K562 (cell line): ENCODE results near the gene ARHGAP10. TPM values are rescaled to one million over a fixed set of nuclear protein-coding genes. Genes with fewer than 3 reads are reported as not detected.

Source experiments
- ATAC-seq: fragments of 200-7000 bp; cut with Tn5 transposase; 3 replicates; pipeline ENCODE4 v1.9.1; 2020; ENCODE audit warnings: moderate library complexity
- BruUV-seq: library from RNA; stranded (reverse); fragments of 400-500 nt; replicated peaks from 2 replicates; lab custom pipeline; 2021; lab: Mats Ljungman, UMichigan
- CTCF ChIA-PET: fragments of 300-600 bp; formaldehyde crosslinking; extraction: SDS; loops from one replicate; lab custom pipeline; 2021; ENCODE audit warnings: low intra/inter-chr PET ratio; lab: Yijun Ruan, JAX
- POLR2A ChIA-PET: fragments of 300-600, 350-650 bp; sonication (Branson Sonifier 250); formaldehyde crosslinking; extraction: SDS; loops from one replicate; lab custom pipeline; 2021; ENCODE audit warnings: antibody characterized with exemption, inconsistent platforms; lab: Yijun Ruan, JAX
- DNase-seq, 4 experiments: peaks; one replicate each; pipeline versions ENCODE4 v3.0.0 to v3.0.0-alpha.2; 2011 to 2018; ENCODE audit warnings: low spot score in 3 of 4, mixed read lengths in 3 of 4; ENCODE audit errors: extremely low read depth in 1 of 4
- FAIRE-seq: peaks from 2 replicates; lab custom pipeline; 2011; peaks lifted over from hg19 to GRCh38; lab: Jason Lieb, UNC
- H2AFZ ChIP-seq: 2 replicates; pipeline ENCODE4 v1.6.0; 2011; ENCODE audit warnings: low read depth, low read length, control low read depth, inconsistent platforms
- H3K27ac ChIP-seq: fragments of 200-600 bp; 3 replicates; pipeline ENCODE4 v1.8.0; 2011; ENCODE audit warnings: low read depth, mild to moderate bottlenecking, control low read depth, inconsistent platforms, low read length, moderate library complexity, mixed read lengths; ENCODE audit errors: extremely low read depth
- H3K27me3 ChIP-seq, 2 experiments: fragments of 300-600 bp in 1 of 2; 2 replicates in 1 of 2; 3 replicates in 1 of 2; pipeline versions ENCODE4 v1.6.0 to v1.8.0; 2011; ENCODE audit warnings: inconsistent platforms in 2 of 2, low read length in 2 of 2, mild to moderate bottlenecking in 1 of 2, mixed read lengths in 1 of 2, moderate library complexity in 1 of 2; ENCODE audit not compliant: control insufficient read depth in 2 of 2, insufficient read depth in 2 of 2
- H3K36me3 ChIP-seq: fragments of 300-600 bp; 3 replicates; pipeline ENCODE4 v1.8.0; 2011; ENCODE audit warnings: mild to moderate bottlenecking, low read length, inconsistent platforms; ENCODE audit not compliant: control insufficient read depth, insufficient read depth
- H3K4me1 ChIP-seq, 2 experiments: fragments of 200-600 bp in 1 of 2; replicated peaks in 1 of 2; 2 replicates in 1 of 2; 3 replicates in 1 of 2; pipeline versions ENCODE4 v1.5.1 to v1.8.0; 2011; ENCODE audit warnings: inconsistent platforms in 2 of 2, low read length in 2 of 2, mild to moderate bottlenecking in 1 of 2, mixed read lengths in 1 of 2, moderate library complexity in 1 of 2; ENCODE audit not compliant: control insufficient read depth in 2 of 2, insufficient read depth in 2 of 2
- H3K4me2 ChIP-seq: 2 replicates; pipeline ENCODE4 v1.6.1; 2011; ENCODE audit warnings: low read length, control low read depth, inconsistent platforms, mixed read lengths; ENCODE audit not compliant: insufficient read depth
- H3K4me3 ChIP-seq: fragments of 200-600 bp; sonication (generic), shearing (Covaris generic); 2 replicates; pipeline ENCODE4 v1.5.1; 2016; ENCODE audit warnings: control low read depth, inconsistent platforms
- H3K79me2 ChIP-seq: fragments of 200-600 bp; 3 replicates; pipeline ENCODE4 v1.8.0; 2011; ENCODE audit warnings: low read length, inconsistent platforms; ENCODE audit not compliant: control insufficient read depth, insufficient read depth
- H3K9ac ChIP-seq, 2 experiments: 2 replicates each; pipeline versions ENCODE4 v1.6.0 to v1.6.1; 2011; ENCODE audit warnings: low read depth in 2 of 2, low read length in 2 of 2, control low read depth in 1 of 2, inconsistent platforms in 1 of 2, mild to moderate bottlenecking in 1 of 2, mixed read lengths in 1 of 2; ENCODE audit not compliant: insufficient read depth in 1 of 2
- H3K9me1 ChIP-seq: one replicate; pipeline ENCODE4 v1.6.0; 2011; ENCODE audit warnings: inconsistent platforms, mild to moderate bottlenecking, low read length, moderate library complexity; ENCODE audit not compliant: control insufficient read depth, insufficient read depth
- H3K9me3 ChIP-seq: replicated peaks from 2 replicates; pipeline ENCODE4 v1.5.1; 2011; ENCODE audit warnings: low read depth, low read length, inconsistent platforms; ENCODE audit not compliant: control insufficient read depth, insufficient read depth
- H4K20me1 ChIP-seq: replicated peaks from 2 replicates; pipeline ENCODE4 v1.6.1; 2011; ENCODE audit warnings: low read length, inconsistent platforms, mixed read lengths; ENCODE audit not compliant: control insufficient read depth, insufficient read depth
- CBFA2T2 ChIP-seq: fragments of 450-650 bp; conservative IDR thresholded peaks from 2 replicates; pipeline ENCODE4 v1.6.1; 2017; ENCODE audit warnings: mild to moderate bottlenecking
- CBX5 ChIP-seq: IDR thresholded peaks from 2 replicates; pipeline ENCODE4 v1.6.1; 2014; ENCODE audit warnings: low read depth, borderline replicate concordance
- FOS ChIP-seq: IDR thresholded peaks from 3 replicates; pipeline ENCODE4 v1.6.1; 2011; ENCODE audit not compliant: insufficient read length; ENCODE audit errors: extremely low read depth
- FOXJ2 ChIP-seq: fragments of 200-800 bp; sonication (Bioruptor generic); IDR thresholded peaks from 2 replicates; pipeline ENCODE4 v1.6.1; 2016; ENCODE audit warnings: missing genetic modification characterization, missing compliant biosample characterization
- HMG20A ChIP-seq: fragments of 450-650 bp; formaldehyde crosslinking; conservative IDR thresholded peaks from 2 replicates; pipeline ENCODE4 v1.4.0; 2020; ENCODE audit warnings: mild to moderate bottlenecking, mixed read lengths
- IFI16 ChIP-seq: fragments of 250-450 bp; sonication (Bioruptor Pico); IDR thresholded peaks from 2 replicates; pipeline ENCODE4 v2.1.2; 2022; ENCODE audit warnings: mild to moderate bottlenecking, inconsistent platforms
- KAT2B ChIP-seq: IDR thresholded peaks from one replicate; pipeline ENCODE4 v1.6.1; 2012; ENCODE audit warnings: low read depth, mild to moderate bottlenecking, control low read depth, inconsistent platforms, low read length, moderate library complexity
- MXD1 ChIP-seq: fragments of 250-450 bp; sonication (Bioruptor Pico); IDR thresholded peaks from 2 replicates; pipeline ENCODE4 v1.8.0; 2021; ENCODE audit warnings: borderline replicate concordance, mild to moderate bottlenecking, moderate library complexity; ENCODE audit not compliant: poor library complexity, severe bottlenecking
- NCOA6 ChIP-seq: fragments of 450-650 bp; IDR thresholded peaks from 2 replicates; pipeline ENCODE4 v1.6.1; 2017; ENCODE audit warnings: mild to moderate bottlenecking
- PHB2 ChIP-seq: fragments of 450-650 bp; IDR thresholded peaks from 2 replicates; pipeline ENCODE4 v1.6.1; 2017; ENCODE audit warnings: low read depth
- PURB ChIP-seq: sonication (generic); formaldehyde crosslinking; IDR thresholded peaks from 2 replicates; pipeline ENCODE4 v1.9.0; 2021; ENCODE audit warnings: low read depth, mild to moderate bottlenecking, missing genetic modification reagents
- RBM17 ChIP-seq: fragments of 200-400 bp; formaldehyde crosslinking; IDR thresholded peaks from 2 replicates; pipeline ENCODE4 v1.6.1; 2017; ENCODE audit warnings: low read depth, mild to moderate bottlenecking, low read length, borderline replicate concordance
- SMARCA4 ChIP-seq: fragments of 450-650 bp; IDR thresholded peaks from 2 replicates; pipeline ENCODE4 v1.6.1; 2016
- TCF7L2 ChIP-seq: fragments of 150-350 bp; IDR thresholded peaks from 2 replicates; pipeline ENCODE4 v1.6.1; 2016; ENCODE audit warnings: low read depth, mild to moderate bottlenecking, low read length, moderate library complexity
- ZNF263 ChIP-seq: sonication (generic); formaldehyde crosslinking; IDR thresholded peaks from 2 replicates; pipeline ENCODE4 v1.8.0; 2022; ENCODE audit warnings: mild to moderate bottlenecking, missing genetic modification reagents, borderline replicate concordance
- ZNF398 ChIP-seq: fragments of 250-450 bp; sonication (Bioruptor Pico); IDR thresholded peaks from 2 replicates; pipeline ENCODE4 v1.8.0; 2021; ENCODE audit warnings: moderate library complexity, mild to moderate bottlenecking, inconsistent platforms
- ZNF668 ChIP-seq: fragments of 250-450 bp; sonication (Bioruptor Pico); IDR thresholded peaks from 2 replicates; pipeline ENCODE4 v1.8.0; 2022; ENCODE audit warnings: mild to moderate bottlenecking, inconsistent platforms
- WGBS: fragments of 100-300 bp; shearing (Covaris generic); methylation state at CpG from one replicate; pipeline ENCODE4 v1.1.6; 2016; ENCODE audit warnings: low coverage, mixed read lengths; ENCODE audit not compliant: insufficient coverage; ENCODE audit errors: missing lambda C conversion rate; 5-methylcytosine and 5-hydroxymethylcytosine counted together
- in situ Hi-C: fragments of 300-500 bp; cut with MboI; formaldehyde crosslinking; loops from 4 replicates; pipeline ENCODE4 v1.15.0; 2018; ENCODE audit warnings: inconsistent platforms, mixed read lengths
- intact Hi-C: fragments of 100-400 bp; cut with micrococcal nuclease; formaldehyde crosslinking; loops from 2 replicates; pipeline ENCODE4 v1.14.2; 2022
- polyA plus RNA-seq, 8 experiments: library from polyadenylated mRNA; depleted of rRNA in 4 of 8; stranded (reverse) in 5 of 8; unstranded in 3 of 8; fragments of >200 nt; fragmentation: Nextera tagmentation in 2 of 8; fragmentation: Illumina TruSeq in 1 of 8; extraction: Ambion mirVana in 2 of 8; extraction: Trizol in 1 of 8; gene quantifications; 2 replicates each; pipeline versions ENCODE4 v1.2.1 to v1.2.3, GENCODE V29; 2011 to 2014; ENCODE audit warnings: inconsistent platforms in 1 of 8, missing spikeins in 1 of 8
- total RNA-seq, 7 experiments: library from RNA; depleted of rRNA in 6 of 7; stranded (reverse); fragments of >200 nt in 6 of 7; fragmentation: Illumina TruSeq in 2 of 7; extraction: Trizol in 2 of 7; gene quantifications; 2 replicates each; pipeline versions ENCODE4 v1.2.1 to v1.2.3, GENCODE V29; 2011 to 2021; ENCODE audit warnings: low replicate concordance in 1 of 7

The ARHGAP10 gene
- total and polyA plus RNA-seq, 9 of the 15 experiments (the other 6 are each of a cell fraction or from before 2014, with no cell fraction given), result 0.03 to 0.22 (median 0.06) TPM; not detected in 3

- H3K27ac ChIP-seq, result no peak overlapping the region
- H3K36me3 ChIP-seq, result no peaks in the 10 kb centered on the region
- no peak for FAIRE-seq
- no peaks in the 10 kb centered on the region for H3K9me1 ChIP-seq
- H3K27me3 ChIP-seq, result no peaks in the 10 kb centered on the region
- ChIA-PET CTCF (interaction anchor here (0.5 kb wide), 1 partner anchor 491 kb away, joined by 3 read pairs; no protein-coding TSS in a partner anchor), POLR2A (interaction anchor here (0.6 to 0.8 kb wide), 3 partner anchors 24 to 53 kb away, joined by 3 to 4 read pairs (median 4); no protein-coding TSS in a partner anchor)
- H3K4me3 ChIP-seq, result no peak overlapping the region
- no peaks in the 10 kb centered on the region for H3K9me3 ChIP-seq
- no peak overlapping the region for H2AFZ ChIP-seq
- in situ Hi-C loops (no loop called here), intact Hi-C loops (no loop called here)
- no TSS peak for BruUV-seq
- H4K20me1 ChIP-seq, result no peaks in the 10 kb centered on the region
- no peak overlapping the region for H3K4me2 ChIP-seq
- no peaks in the 10 kb centered on the region for H3K4me1 ChIP-seq
- ATAC-seq, result no peak
- TF ChIP-seq NCOA6 (no peak), RBM17 (no peak), ZNF668 (CRISPR knock-in tag) (no peak), HMG20A (no peak), PURB (no peak), CBFA2T2 (no peak)
- 0% methylated on average over 4 of the region's 4 CpGs for WGBS
- H3K79me2 ChIP-seq, result no peaks in the 10 kb centered on the region
- no peak for DNase-seq
- H3K9ac ChIP-seq, result no peak overlapping the region
These were observed 316.7 kb downstream of the ARHGAP10 start for GRCh38 chr4:148048598-148048997.

GRCh38 chr4:148051403-148051802, 319.5 kb downstream of the ARHGAP10 start:
- Histone ChIP-seq H3K9me3 (no peaks in the 10 kb centered on the region), H3K9me1 (no peaks in the 10 kb centered on the region), H3K4me3 (no peak overlapping the region), H3K4me2 (no peak overlapping the region), H3K27ac (no peak overlapping the region), H3K36me3 (no peaks in the 10 kb centered on the region), H2AFZ (no peak overlapping the region), H3K4me1 (no peaks in the 10 kb centered on the region), H3K9ac (no peak overlapping the region), H3K79me2 (no peaks in the 10 kb centered on the region), H3K27me3 (no peaks in the 10 kb centered on the region), H4K20me1 (no peaks in the 10 kb centered on the region)
- intact Hi-C loops, result no loop called here
- ATAC-seq (no peak), DNase-seq (no peak), FAIRE-seq (no peak)
- ChIA-PET POLR2A (no interaction called here), CTCF (no interaction called here)
- BruUV-seq, result no TSS peak
- in situ Hi-C loops, result no loop called here
- 0% methylated on average over 4 of the region's 4 CpGs for WGBS
- no peak for TF ChIP-seq KAT2B
- no peak for TF ChIP-seq ZNF263 (CRISPR knock-in tag)
- no peak for TF ChIP-seq CBX5
- no peak for TF ChIP-seq IFI16 (CRISPR knock-in tag)
- TF ChIP-seq FOXJ2 (tag), result no peak
- no peak for TF ChIP-seq PURB
- TF ChIP-seq MXD1 (CRISPR knock-in tag), result no peak
- no peak for TF ChIP-seq PHB2
- TF ChIP-seq ZNF398 (CRISPR knock-in tag), result no peak
- TF ChIP-seq TCF7L2, result no peak
- no peak for TF ChIP-seq SMARCA4
- TF ChIP-seq FOS, result no peak
